PFSK-1 (cell line): Measurements from ENCODE around the gene DENND4B.

ENCODE experiments used
- FOXP2 ChIP-seq: optimal IDR thresholded peaks from 2 replicates; pipeline ENCODE3; 2011; ENCODE audit warnings: borderline replicate concordance, control low read depth, inconsistent platforms; ENCODE audit not compliant: insufficient read depth; ENCODE audit errors: extremely low read length, extremely low read depth
- POLR2AphosphoS5 ChIP-seq: IDR thresholded peaks from 2 replicates; pipeline ENCODE4 v1.6.1; 2012; ENCODE audit warnings: low read depth, mild to moderate bottlenecking, control low read depth, low read length, moderate library complexity
- REST ChIP-seq, 2 experiments: IDR thresholded peaks; 2 replicates each; pipeline versions ENCODE4 v1.6.1 to v1.8.0; 2011 to 2012; ENCODE audit warnings: low read depth in 2 of 2, low read length in 2 of 2, control low read depth in 1 of 2, inconsistent platforms in 1 of 2, mild to moderate bottlenecking in 1 of 2, moderate library complexity in 1 of 2; ENCODE audit not compliant: insufficient read depth in 1 of 2
- TAF1 ChIP-seq: IDR thresholded peaks from 2 replicates; pipeline ENCODE4 v1.6.1; 2012; ENCODE audit warnings: low read length, control low read depth, borderline replicate concordance; ENCODE audit not compliant: insufficient read depth

- TF ChIP-seq POLR2AphosphoS5 (no peak), REST (IDR thresholded peaks at IDR 0.05; ENCODE audit: insufficient read depth in 1 of 2, low read depth in 2 of 2, low read length in 2 of 2) (no peak), TAF1 (no peak), FOXP2 (no peak)
Measured at GRCh38 chr1:153937331-153937730, 9.2 kb downstream of the DENND4B start.
